Testis (tissue), 3 donors: ENCODE measurements around the gene KCNJ14. TPM values are rescaled to one million over a fixed set of nuclear protein-coding genes. Genes with fewer than 3 reads are reported as not detected.

Experiments used
- DNase-seq: peaks from one replicate; pipeline ENCODE4 v3.0.0-alpha.2; 2019
- H3K27ac ChIP-seq, 2 donors: fragments of 200-600 bp; sonication (generic); one replicate each; pipeline ENCODE4 v1.5.1; 2019
- H3K27me3 ChIP-seq: fragments of 200-600 bp; sonication (generic); one replicate; pipeline ENCODE4 v1.5.1; 2019
- H3K36me3 ChIP-seq: fragments of 200-600 bp; sonication (generic); one replicate; pipeline ENCODE4 v1.5.1; 2017; ENCODE audit warnings: low read depth; ENCODE audit errors: missing control alignments
- H3K4me1 ChIP-seq: fragments of 200-600 bp; sonication (generic); one replicate; pipeline ENCODE4 v1.5.1; 2019
- H3K4me3 ChIP-seq, 2 donors: fragments of 200-600 bp; sonication (generic); one replicate each; pipeline ENCODE4 v1.5.1; 2017 to 2019
- H3K9me3 ChIP-seq: fragments of 200-600 bp; sonication (generic); one replicate; pipeline ENCODE4 v1.5.1; 2017
- CTCF ChIP-seq, 3 experiments: fragments of 450-650 bp in 2 of 3; fragments of 200-600 bp in 1 of 3; sonication (generic) in 1 of 3; IDR thresholded peaks; one replicate each; pipeline ENCODE4 v1.5.1; 2016 to 2019; ENCODE audit warnings: antibody characterized with exemption in 3 of 3, mild to moderate bottlenecking in 2 of 3, moderate library complexity in 1 of 3
- POLR2A ChIP-seq: fragments of 450-650 bp; IDR thresholded peaks from one replicate; pipeline ENCODE4 v1.6.1; 2017; ENCODE audit warnings: antibody characterized with exemption, mild to moderate bottlenecking, moderate library complexity
- WGBS, 2 donors: methylation state at CpG; one replicate each; pipeline ENCODE4 v1.1.5; 2018; 5-methylcytosine and 5-hydroxymethylcytosine counted together
- intact Hi-C: fragments of 100-400 bp; cut with DNase I; formaldehyde crosslinking; loops from one replicate; pipeline ENCODE4 v1.15.1; 2023; ENCODE audit warnings: low total_unique reads
- polyA plus RNA-seq: library from polyadenylated mRNA; stranded (reverse); fragments of 350-450 nt; fragmentation: Illumina TruSeq; extraction: RNeasy Lipid Tissue Mini Kit (QIAGEN cat#74804); gene quantifications from one replicate; pipeline ENCODE4 v1.2.3, GENCODE V29; 2014; ENCODE audit warnings: low read depth, low replicate concordance; ENCODE audit not compliant: insufficient read depth
- total RNA-seq, 2 donors: library from RNA; depleted of rRNA; stranded (reverse); fragments of >200 nt; gene quantifications; one replicate each; pipeline ENCODE4 v1.2.3, GENCODE V29; 2016

The KCNJ14 gene
- total and polyA plus RNA-seq, 3 donors from 2014 or later: 0.66 to 2.2 (median 1.6) TPM

- H3K36me3 ChIP-seq: no peaks in the 10 kb centered on the region
- intact Hi-C loops: no loop called here
- TF ChIP-seq POLR2A: no peak
- TF ChIP-seq CTCF (IDR thresholded peaks at IDR 0.05): no peak
- 32 to 39% methylated on average over 18 to 19 of the region's 19 CpGs for WGBS, 2 donors
- no peak overlapping the region for H3K27ac ChIP-seq
- H3K4me1 ChIP-seq: peaks cover 8% of the 10 kb centered on the region
- no peaks in the 10 kb centered on the region for H3K27me3 ChIP-seq
- no peaks in the 10 kb centered on the region for H3K9me3 ChIP-seq
- H3K4me3 ChIP-seq: no peak overlapping the region
- DNase-seq: no peak
Measured at GRCh38 chr19:48512504-48513288, 57.3 kb downstream of the KCNJ14 start.

- Histone ChIP-seq H3K27me3 (no peaks in the 10 kb centered on the region), H3K27ac (no peak overlapping the region), H3K4me1 (peaks cover 8% of the 10 kb centered on the region), H3K9me3 (no peaks in the 10 kb centered on the region), H3K4me3 (peak overlapping the region; percentile 36 to 53), H3K36me3 (no peaks in the 10 kb centered on the region)
- intact Hi-C loops: no loop called here
- peak; percentile 82 for DNase-seq
- TF ChIP-seq POLR2A: no peak
- no peak for TF ChIP-seq CTCF (IDR thresholded peaks at IDR 0.05)
- WGBS, 2 donors: 1 to 3% methylated on average over 16 to 53 of the region's 54 CpGs
Measured at GRCh38 chr19:48513289-48514122, 58.1 kb downstream of the KCNJ14 start.

- intact Hi-C loops: no loop called here
Measured at GRCh38 chr19:48514123-48514458, 58.7 kb downstream of the KCNJ14 start.

GRCh38 chr19:48516536-48516935, 61.2 kb downstream of the KCNJ14 start:
- intact Hi-C loops: no loop called here
- no peak overlapping the region for H3K27ac ChIP-seq
- WGBS, 2 donors: 73 to 84% methylated on average over 8 of the region's 8 CpGs
- H3K27me3 ChIP-seq: no peaks in the 10 kb centered on the region
- H3K4me3 ChIP-seq: no peak overlapping the region
- H3K4me1 ChIP-seq: peaks cover 8% of the 10 kb centered on the region
- H3K36me3 ChIP-seq: no peaks in the 10 kb centered on the region
- no peak for TF ChIP-seq CTCF (IDR thresholded peaks at IDR 0.05)
- no peak for TF ChIP-seq POLR2A
- DNase-seq: no peak
- no peaks in the 10 kb centered on the region for H3K9me3 ChIP-seq

More at GRCh38 chr19:48514123-48514458, 58.7 kb downstream of the KCNJ14 start:
- Histone ChIP-seq H3K4me3 (peak overlapping the region in 1 of 2 donors; percentile 53), H3K27me3 (no peaks in the 10 kb centered on the region), H3K9me3 (no peaks in the 10 kb centered on the region), H3K4me1 (peaks cover 8% of the 10 kb centered on the region), H3K36me3 (no peaks in the 10 kb centered on the region), H3K27ac (no peak overlapping the region)
- 25 to 36% methylated on average over 11 of the region's 11 CpGs for WGBS, 2 donors
- DNase-seq: no peak
- no peak for TF ChIP-seq CTCF (IDR thresholded peaks at IDR 0.05)

Other genes with a start within 250 kb of the KCNJ14 start
- 10 to 100 TPM; 45.4 to 68.4 TPM for gene CARD8, start 199.7 kb upstream of the KCNJ14 start, total RNA-seq
- 53.9 TPM for gene CARD8, start 199.7 kb upstream of the KCNJ14 start, polyA plus RNA-seq
- gene ZNF114, start 185.5 kb upstream of the KCNJ14 start, total RNA-seq: 1 to 10 TPM; 2.4 to 3.9 TPM
- 0.22 TPM for gene ZNF114, start 185.5 kb upstream of the KCNJ14 start, polyA plus RNA-seq
- 10 to 100 TPM; 28.6 to 31.3 TPM for gene EMP3, start 130.0 kb upstream of the KCNJ14 start, total RNA-seq
- 88.3 TPM for gene EMP3, start 130.0 kb upstream of the KCNJ14 start, polyA plus RNA-seq
- gene TMEM143, start 91.6 kb upstream of the KCNJ14 start, total RNA-seq: 10 to 100 TPM; 14.1 to 22.9 TPM
- gene TMEM143, start 91.6 kb upstream of the KCNJ14 start, polyA plus RNA-seq: 5.0 TPM
- 10 to 100 TPM; 21.8 to 26.1 TPM for gene SYNGR4, start 91.2 kb upstream of the KCNJ14 start, total RNA-seq
- 112 TPM for gene SYNGR4, start 91.2 kb upstream of the KCNJ14 start, polyA plus RNA-seq
- 100 to 1,000 TPM; 149 to 155 TPM for gene KDELR1, start 64.0 kb upstream of the KCNJ14 start, total RNA-seq
- gene KDELR1, start 64.0 kb upstream of the KCNJ14 start, polyA plus RNA-seq: 187 TPM
- gene GRIN2D, start 61.9 kb upstream of the KCNJ14 start, total RNA-seq: 1 to 10 TPM; 2.4 to 2.7 TPM
- gene GRIN2D, start 61.9 kb upstream of the KCNJ14 start, polyA plus RNA-seq: 1.4 TPM
- gene GRWD1, start 9.6 kb upstream of the KCNJ14 start, total RNA-seq: 10 to 100 TPM; 32.8 to 35.2 TPM
- 17.8 TPM for gene GRWD1, start 9.6 kb upstream of the KCNJ14 start, polyA plus RNA-seq
- 100 to 1,000 TPM in 1 of 2 donors, 10 to 100 TPM in 1; 92.7 to 123 TPM for gene CYTH2, start 13.8 kb downstream of the KCNJ14 start, total RNA-seq
- gene CYTH2, start 13.8 kb downstream of the KCNJ14 start, polyA plus RNA-seq: 132 TPM
- 1 to 10 TPM in 1 of 2 donors, under 1 TPM in 1; 0.62 to 1.7 TPM for gene LMTK3, start 56.3 kb downstream of the KCNJ14 start, total RNA-seq
- 0.96 TPM for gene LMTK3, start 56.3 kb downstream of the KCNJ14 start, polyA plus RNA-seq
- 1 to 10 TPM; 1.1 to 1.4 TPM for gene SULT2B1, start 96.6 kb downstream of the KCNJ14 start, total RNA-seq
- gene SULT2B1, start 96.6 kb downstream of the KCNJ14 start, polyA plus RNA-seq: 1.0 TPM
- 100 to 1,000 TPM in 1 of 2 donors, 10 to 100 TPM in 1; 72.6 to 147 TPM for gene SPACA4, start 151.2 kb downstream of the KCNJ14 start, total RNA-seq
- 145 TPM for gene SPACA4, start 151.2 kb downstream of the KCNJ14 start, polyA plus RNA-seq
- 1 to 10 TPM in 1 of 2 donors, under 1 TPM in 1; 0.99 to 1.6 TPM for gene FAM83E, start 159.5 kb downstream of the KCNJ14 start, total RNA-seq
- 2.2 TPM for gene FAM83E, start 159.5 kb downstream of the KCNJ14 start, polyA plus RNA-seq
- gene RPL18, start 163.6 kb downstream of the KCNJ14 start, total RNA-seq: 1,000 to 10,000 TPM; 1,047 to 1,537 TPM
- gene RPL18, start 163.6 kb downstream of the KCNJ14 start, polyA plus RNA-seq: 1,050 TPM
- 10 to 100 TPM; 31.2 to 43.1 TPM for gene SPHK2, start 163.9 kb downstream of the KCNJ14 start, total RNA-seq
- 47.6 TPM for gene SPHK2, start 163.9 kb downstream of the KCNJ14 start, polyA plus RNA-seq
- gene DBP, start 181.8 kb downstream of the KCNJ14 start, total RNA-seq: 10 to 100 TPM; 48.9 to 51.0 TPM
- 30.4 TPM for gene DBP, start 181.8 kb downstream of the KCNJ14 start, polyA plus RNA-seq
- 1 to 10 TPM; 6.3 to 6.8 TPM for gene CA11, start 190.6 kb downstream of the KCNJ14 start, total RNA-seq
- gene CA11, start 190.6 kb downstream of the KCNJ14 start, polyA plus RNA-seq: 20.0 TPM
- 1 to 10 TPM; 1.6 to 4.3 TPM for gene NTN5, start 217.4 kb downstream of the KCNJ14 start, total RNA-seq
- gene NTN5, start 217.4 kb downstream of the KCNJ14 start, polyA plus RNA-seq: 0.87 TPM
- under 1 TPM; 0.12 to 0.47 TPM for gene FUT2, start 240.4 kb downstream of the KCNJ14 start, total RNA-seq
- gene FUT2, start 240.4 kb downstream of the KCNJ14 start, polyA plus RNA-seq: 0.20 TPM